ENCODE data around the gene SPDYE6.
"Not testable (repeated sequence)": the region's sequence is repeated elsewhere in the genome, so short reads cannot be mapped to it uniquely, and the experiment has no call there.

The SPDYE6 gene

GRCh38 chr7:102363549-102364393 is 7.5 kb upstream of the SPDYE6 start:
- DNase-seq, result peak; percentile 91

DNA sequence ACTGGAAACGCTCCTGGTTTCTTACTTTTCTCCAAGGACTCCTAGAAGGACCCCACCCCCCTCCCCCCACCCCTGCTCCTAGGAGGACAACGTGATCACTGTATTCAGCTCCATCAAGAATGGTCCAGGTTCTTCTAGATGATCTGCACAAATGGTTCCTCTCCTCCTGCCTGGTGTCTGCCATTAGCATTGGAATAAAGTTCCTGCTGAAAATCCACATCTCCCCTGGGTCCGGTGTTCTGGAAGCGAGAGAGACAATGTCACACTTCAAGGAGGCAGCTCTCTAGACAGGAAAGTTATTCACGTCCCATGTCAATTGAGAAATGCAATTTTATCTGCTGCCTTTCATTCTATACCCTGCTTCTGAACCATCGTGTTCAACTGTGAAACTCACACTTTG is 9.3 kb downstream of the SPDYE6 start:
- DNase-seq, result not testable (repeated sequence)

DNA sequence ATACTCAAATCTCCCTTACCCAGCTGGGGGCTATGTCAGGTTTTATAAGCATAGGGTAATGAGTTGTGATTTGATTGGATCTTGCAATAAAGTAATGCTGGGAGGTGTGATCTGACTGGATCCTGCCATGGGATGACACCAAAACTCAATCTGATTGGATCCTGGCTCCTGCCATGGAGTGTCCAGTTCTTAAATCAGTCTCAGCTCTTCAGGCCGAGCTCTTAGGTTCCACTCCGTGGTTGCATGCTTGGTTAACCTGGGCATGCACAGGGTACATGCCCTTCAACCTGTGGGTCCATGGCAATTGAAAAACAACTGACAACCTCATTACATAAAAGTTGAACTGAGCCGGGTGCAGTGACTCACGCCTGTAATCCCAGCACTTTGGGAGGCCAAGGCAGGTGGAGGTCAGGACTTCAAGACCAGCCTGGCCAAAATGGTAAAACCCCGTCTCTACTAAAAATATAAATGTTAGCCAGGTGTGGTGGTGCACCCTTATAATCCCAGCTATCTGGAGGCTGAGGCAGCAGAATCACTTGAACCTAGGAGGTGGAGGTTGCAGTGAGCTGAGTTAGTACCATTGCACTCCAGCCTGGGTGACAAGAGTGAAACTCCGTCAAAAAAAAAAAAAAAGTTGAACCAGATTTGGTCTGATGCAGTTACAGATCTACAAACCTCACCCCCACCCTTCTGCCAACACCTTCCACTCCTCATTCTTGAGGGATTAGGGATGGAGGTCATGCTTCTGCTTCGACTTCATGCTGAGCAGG is 15.5 kb downstream of the SPDYE6 start:
- not testable (repeated sequence) for DNase-seq

- not testable (repeated sequence) for DNase-seq
These were observed 18.8 kb downstream of the SPDYE6 start for GRCh38 chr7:102337420-102337819.

GRCh38 chr7:102337002-102337401 is 19.2 kb downstream of the SPDYE6 start:
- not testable (repeated sequence) for DNase-seq

- DNase-seq, result not testable (repeated sequence)
These were observed 20.7 kb downstream of the SPDYE6 start for GRCh38 chr7:102335574-102335973.

- DNase-seq, result not testable (repeated sequence)
These were observed 25.4 kb downstream of the SPDYE6 start for GRCh38 chr7:102330666-102331460.

DNA sequence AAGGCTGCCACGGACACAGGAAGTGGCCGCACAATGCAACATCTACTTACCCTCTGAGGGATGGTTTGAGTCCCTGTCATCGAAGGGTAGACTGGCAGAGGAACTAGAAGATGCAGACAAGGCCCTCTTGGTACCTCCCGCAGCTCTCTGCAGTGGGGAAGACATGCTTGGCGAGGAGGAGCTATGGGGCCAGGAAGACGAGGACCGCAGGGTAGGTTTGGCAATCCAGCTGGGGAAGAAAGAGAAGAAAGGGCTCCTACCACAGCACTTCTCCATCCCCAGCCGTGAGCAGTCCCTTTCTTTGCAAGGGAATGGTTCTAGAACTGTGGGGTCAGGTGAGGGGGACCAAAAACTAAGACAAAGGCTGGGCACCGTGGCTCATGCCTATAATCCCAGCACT is 26.9 kb downstream of the SPDYE6 start:
- DNase-seq, result not testable (repeated sequence)

DNA sequence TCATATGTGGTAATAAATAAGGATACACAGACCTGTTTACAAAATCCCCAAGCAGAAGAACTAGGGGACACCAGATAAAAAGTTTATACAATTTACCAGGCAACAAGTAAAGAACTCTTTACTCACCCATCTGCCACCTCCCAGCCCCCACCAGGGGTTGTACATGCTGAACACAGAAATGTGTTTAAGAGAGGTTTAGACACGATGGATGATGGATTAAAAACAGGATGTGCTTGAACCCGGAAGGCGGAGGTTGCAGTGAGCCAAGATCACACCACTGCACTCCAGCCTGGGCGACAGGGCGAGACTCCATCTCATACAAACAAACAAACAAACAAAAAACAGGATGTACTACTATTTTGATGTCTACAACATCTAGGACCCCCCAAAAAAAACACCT is 27.4 kb downstream of the SPDYE6 start:
- DNase-seq, result not testable (repeated sequence)

- not testable (repeated sequence) for DNase-seq
These were observed 29.1 kb downstream of the SPDYE6 start for GRCh38 chr7:102327183-102327582.

- DNase-seq, result no peak
These were observed 29.9 kb downstream of the SPDYE6 start for GRCh38 chr7:102326157-102326889.

- DNase-seq, result not testable (repeated sequence)
These were observed 31.1 kb downstream of the SPDYE6 start for GRCh38 chr7:102325106-102325505.

- DNase-seq, result no peak
These were observed 32.4 kb downstream of the SPDYE6 start for GRCh38 chr7:102323914-102324195.

DNA sequence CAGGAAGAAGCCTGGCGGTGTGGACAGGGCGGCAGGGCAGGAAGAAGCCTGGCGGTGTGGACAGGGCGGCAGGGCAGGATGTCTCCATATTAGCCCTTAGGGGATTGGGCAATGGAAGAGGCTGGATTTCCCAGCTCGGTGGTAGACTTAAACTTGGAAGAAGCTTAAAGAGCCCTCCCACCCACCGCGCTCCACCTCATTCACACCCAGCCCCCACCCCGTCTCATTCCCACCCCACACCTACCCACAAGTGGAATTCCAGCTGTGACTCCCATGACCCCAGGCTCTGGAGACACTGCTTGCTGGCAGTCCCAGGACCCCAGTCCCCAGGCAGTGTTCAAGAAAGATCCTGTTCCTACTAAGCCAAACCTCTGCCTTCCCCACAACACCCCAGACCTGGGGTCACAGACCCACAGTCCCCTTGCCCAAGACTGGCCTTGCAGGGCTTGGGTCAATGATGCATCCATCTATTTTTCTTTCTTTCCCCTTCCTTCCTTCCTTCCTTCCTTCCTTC is 34.0 kb downstream of the SPDYE6 start:
- DNase-seq, result no peak

DNA sequence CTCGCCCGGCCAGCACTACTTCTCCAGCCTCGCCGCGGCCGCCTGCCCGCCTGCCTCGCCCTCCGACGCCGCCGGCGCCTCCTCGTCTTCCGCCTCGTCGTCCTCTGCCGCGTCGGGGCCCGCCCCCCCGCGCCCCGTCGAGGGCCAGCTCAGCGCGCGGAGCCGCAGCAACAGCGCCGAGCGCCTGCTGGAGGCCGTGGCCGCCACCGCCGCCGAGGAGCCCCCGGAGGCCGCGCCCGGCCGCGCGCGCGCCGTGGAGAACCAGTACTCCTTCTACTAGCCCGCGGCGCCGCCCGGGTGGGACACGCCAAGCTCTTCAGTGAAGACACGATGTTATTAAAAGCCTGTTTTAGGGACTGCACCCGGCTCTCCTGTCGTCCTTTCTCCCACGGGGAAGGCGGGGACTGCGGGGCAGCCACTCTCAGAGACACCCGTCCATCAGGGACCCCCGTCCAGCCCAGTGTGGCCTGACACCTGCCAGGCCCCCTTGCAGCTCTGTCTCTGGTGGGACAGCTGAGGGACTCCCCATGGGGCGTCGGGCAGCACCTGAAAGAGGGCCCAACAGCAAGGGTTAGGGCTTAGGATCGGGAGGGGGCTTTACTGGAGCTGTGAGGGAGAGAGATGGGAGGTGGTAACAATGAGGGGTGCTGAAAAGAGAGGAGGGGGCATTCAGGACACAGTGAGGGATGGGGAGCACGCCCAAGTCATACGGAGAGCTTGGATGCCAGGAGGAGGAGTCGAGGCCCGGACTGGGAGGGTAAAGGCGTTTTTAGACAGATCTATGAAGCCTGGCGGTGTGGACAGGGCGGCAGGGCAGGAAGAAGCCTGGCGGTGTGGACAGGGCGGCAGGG is 34.7 kb downstream of the SPDYE6 start:
- DNase-seq, result no peak

DNA sequence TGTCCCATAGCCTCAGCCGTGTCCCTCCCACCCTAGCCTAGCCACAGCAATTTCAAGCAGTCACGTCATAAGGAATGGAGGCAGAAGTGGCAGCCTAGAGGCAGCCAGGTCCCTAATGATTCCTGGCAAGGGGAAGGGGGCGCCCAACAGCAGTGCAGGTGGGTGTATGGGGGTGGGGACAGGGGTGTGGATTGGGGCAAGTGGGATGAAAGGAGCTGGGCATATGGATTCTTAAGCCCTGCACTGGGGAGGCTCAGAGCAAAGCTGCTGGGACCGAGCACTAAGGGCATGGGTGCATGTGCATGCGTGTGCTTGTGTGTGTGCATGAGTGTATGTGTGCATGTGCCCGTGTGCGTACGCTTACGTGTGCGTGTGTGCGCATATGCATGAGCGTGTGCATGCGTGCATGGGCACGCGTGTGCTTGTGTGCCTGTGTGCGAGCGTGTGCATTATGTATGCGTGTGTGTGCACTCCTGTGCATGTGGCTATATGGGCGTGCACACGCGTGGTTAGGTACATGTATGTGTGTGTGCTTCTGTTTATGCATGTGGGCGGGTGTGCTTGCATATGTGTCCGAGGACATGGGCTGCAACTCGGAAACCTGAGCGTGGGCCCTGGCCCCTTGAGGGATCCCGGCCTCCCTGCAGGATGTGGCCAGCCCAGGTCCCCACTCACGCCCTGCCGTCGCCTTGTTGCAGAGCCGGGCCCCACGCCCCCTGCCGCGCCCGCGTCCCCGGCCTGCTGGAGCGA is 35.5 kb downstream of the SPDYE6 start:
- DNase-seq, result no peak

DNA sequence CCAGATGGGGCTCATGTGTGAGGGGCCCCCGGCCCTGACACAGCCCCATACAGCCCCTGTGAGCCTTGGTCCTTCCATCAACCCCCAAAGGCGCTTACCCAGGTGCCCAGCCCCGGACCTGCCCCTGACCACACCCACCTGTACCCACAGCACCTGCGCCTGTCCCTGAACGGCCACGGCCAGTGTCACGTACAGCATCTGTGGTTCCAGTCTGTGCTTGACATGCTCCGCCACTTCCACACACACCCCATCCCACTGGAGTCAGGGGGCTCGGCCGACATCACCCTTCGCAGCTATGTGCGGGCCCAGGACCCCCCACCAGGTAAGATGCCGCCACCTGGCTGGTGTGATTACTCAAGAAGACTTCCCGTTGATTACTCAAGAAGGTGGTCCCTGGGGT is 36.1 kb downstream of the SPDYE6 start:
- DNase-seq, result no peak

- no peak for DNase-seq
These were observed 36.6 kb downstream of the SPDYE6 start for GRCh38 chr7:102319671-102320070.

GRCh38 chr7:102318482-102318971 is 37.7 kb downstream of the SPDYE6 start:
- DNase-seq, result no peak

Measured in activated effector memory CD4-positive, alpha-beta T cell treated with Interleukin-2 at 50 U/mL for 16 hours (primary cell).